Breast epithelium (tissue), 4 donors: ENCODE results near the gene CAV1. TPM values are rescaled to one million over a fixed set of nuclear protein-coding genes. Genes with fewer than 3 reads are reported as not detected.

Experiments used
- DNase-seq, 2 donors: peaks; one replicate each; pipeline ENCODE4 v3.0.0-alpha.2; 2019; ENCODE audit warnings: low spot score in 2 of 2
- H3K27ac ChIP-seq, 2 donors: fragments of 200-600 bp; sonication (generic) in 1 of 2; one replicate each; pipeline ENCODE4 v1.5.1; 2016 to 2019; ENCODE audit warnings: mild to moderate bottlenecking in 1 of 2
- H3K27me3 ChIP-seq, 2 donors: fragments of 200-600 bp; sonication (generic) in 1 of 2; one replicate each; pipeline versions ENCODE4 v1.5.1 to v1.6.0; 2017 to 2019; ENCODE audit warnings: control low read depth in 1 of 2, mild to moderate bottlenecking in 1 of 2
- H3K36me3 ChIP-seq: fragments of 200-600 bp; one replicate; pipeline ENCODE4 v1.5.1; 2019
- H3K4me1 ChIP-seq, 2 donors: fragments of 200-600 bp; sonication (generic); one replicate each; pipeline ENCODE4 v1.5.1; 2016 to 2019; ENCODE audit warnings: control low read depth in 1 of 2
- H3K4me3 ChIP-seq, 3 donors: fragments of 200-600 bp; sonication (generic); 1 replicate in 2 of 3; 2 replicates in 1 of 3; pipeline ENCODE4 v1.5.1; 2016 to 2019; ENCODE audit warnings: mild to moderate bottlenecking in 3 of 3, moderate library complexity in 2 of 3
- H3K9me3 ChIP-seq, 2 donors: fragments of 200-600 bp; sonication (generic) in 1 of 2; one replicate each; pipeline ENCODE4 v1.5.1; 2016 to 2019; ENCODE audit warnings: control low read depth in 1 of 2
- POLR2A ChIP-seq: fragments of 450-650 bp; IDR thresholded peaks from one replicate; pipeline ENCODE4 v1.6.1; 2016; ENCODE audit warnings: antibody characterized with exemption, mild to moderate bottlenecking, moderate library complexity
- POLR2AphosphoS5 ChIP-seq, 3 donors: sonication (generic); formaldehyde crosslinking; IDR thresholded peaks; one replicate each; pipeline ENCODE4 v1.6.1; 2017; ENCODE audit warnings: antibody characterized with exemption in 3 of 3
- intact Hi-C: fragments of 100-400 bp; cut with DNase I; formaldehyde crosslinking; loops from one replicate; pipeline ENCODE4 v1.15.1; 2023; ENCODE audit warnings: low total_unique reads
- total RNA-seq, 3 donors: library from RNA; depleted of rRNA; stranded (reverse); fragments of >200 nt; gene quantifications; one replicate each; pipeline ENCODE4 v1.1.0, GENCODE V29; 2016
- TF ChIP-seq, protein P1 (sequence below), 3 donors: fragments of 450-650 bp; IDR thresholded peaks; one replicate each; pipeline ENCODE4 v1.5.1; 2016 to 2017; ENCODE audit warnings: antibody characterized with exemption in 3 of 3, mild to moderate bottlenecking in 3 of 3, moderate library complexity in 3 of 3

CAV1 gene
- total RNA-seq, 3 donors from 2014 or later: 117 to 729 (median 154) TPM

DNA sequence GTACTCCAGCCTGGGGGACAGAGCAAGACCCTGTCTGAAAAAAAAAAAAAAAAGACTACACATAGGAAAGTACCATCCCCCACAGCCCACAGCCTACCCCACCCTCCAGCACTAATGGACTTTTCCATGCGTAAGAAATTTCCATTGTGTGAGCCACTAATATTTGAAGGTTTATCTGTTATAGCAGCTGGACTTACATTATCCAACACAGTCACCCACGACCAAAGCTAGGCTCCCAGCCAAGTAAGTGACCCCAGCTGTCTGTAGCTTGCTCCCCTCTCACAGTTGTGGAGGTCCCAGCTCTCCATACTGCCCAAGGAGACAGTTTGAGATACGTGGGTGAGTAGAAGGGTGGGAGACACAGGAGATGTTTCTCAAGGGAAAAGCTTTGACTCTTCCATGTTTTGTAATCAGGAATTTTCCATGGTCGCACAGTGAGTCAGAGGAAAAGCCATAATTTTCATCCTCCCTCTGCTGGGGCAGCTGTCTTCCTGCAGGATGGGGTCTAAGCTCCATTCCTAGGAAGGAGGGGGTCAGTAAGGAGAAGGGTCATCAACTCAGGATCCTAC, 57.4 kb downstream of the CAV1 start:
- Histone ChIP-seq H3K36me3 (no peaks in the 10 kb centered on the region), H3K4me3 (no peak overlapping the region), H3K27ac (peak overlapping the region in 1 of 2 donors; percentile 60), H3K9me3 (no peaks in the 10 kb centered on the region), H3K4me1 (no peaks in the 10 kb centered on the region), H3K27me3 (no peaks in the 10 kb centered on the region)
- no peak for DNase-seq
- TF ChIP-seq, protein P1, sequence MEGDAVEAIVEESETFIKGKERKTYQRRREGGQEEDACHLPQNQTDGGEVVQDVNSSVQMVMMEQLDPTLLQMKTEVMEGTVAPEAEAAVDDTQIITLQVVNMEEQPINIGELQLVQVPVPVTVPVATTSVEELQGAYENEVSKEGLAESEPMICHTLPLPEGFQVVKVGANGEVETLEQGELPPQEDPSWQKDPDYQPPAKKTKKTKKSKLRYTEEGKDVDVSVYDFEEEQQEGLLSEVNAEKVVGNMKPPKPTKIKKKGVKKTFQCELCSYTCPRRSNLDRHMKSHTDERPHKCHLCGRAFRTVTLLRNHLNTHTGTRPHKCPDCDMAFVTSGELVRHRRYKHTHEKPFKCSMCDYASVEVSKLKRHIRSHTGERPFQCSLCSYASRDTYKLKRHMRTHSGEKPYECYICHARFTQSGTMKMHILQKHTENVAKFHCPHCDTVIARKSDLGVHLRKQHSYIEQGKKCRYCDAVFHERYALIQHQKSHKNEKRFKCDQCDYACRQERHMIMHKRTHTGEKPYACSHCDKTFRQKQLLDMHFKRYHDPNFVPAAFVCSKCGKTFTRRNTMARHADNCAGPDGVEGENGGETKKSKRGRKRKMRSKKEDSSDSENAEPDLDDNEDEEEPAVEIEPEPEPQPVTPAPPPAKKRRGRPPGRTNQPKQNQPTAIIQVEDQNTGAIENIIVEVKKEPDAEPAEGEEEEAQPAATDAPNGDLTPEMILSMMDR (IDR thresholded peaks at IDR 0.05): no peak
- TF ChIP-seq POLR2A: no peak
- no peak for TF ChIP-seq POLR2AphosphoS5 (IDR thresholded peaks at IDR 0.05)
- intact Hi-C loops: loop anchor here (10.0 kb wide), 3 partner anchors 57 to 407 kb away; partner anchors contain the start of gene CAV1

DNA sequence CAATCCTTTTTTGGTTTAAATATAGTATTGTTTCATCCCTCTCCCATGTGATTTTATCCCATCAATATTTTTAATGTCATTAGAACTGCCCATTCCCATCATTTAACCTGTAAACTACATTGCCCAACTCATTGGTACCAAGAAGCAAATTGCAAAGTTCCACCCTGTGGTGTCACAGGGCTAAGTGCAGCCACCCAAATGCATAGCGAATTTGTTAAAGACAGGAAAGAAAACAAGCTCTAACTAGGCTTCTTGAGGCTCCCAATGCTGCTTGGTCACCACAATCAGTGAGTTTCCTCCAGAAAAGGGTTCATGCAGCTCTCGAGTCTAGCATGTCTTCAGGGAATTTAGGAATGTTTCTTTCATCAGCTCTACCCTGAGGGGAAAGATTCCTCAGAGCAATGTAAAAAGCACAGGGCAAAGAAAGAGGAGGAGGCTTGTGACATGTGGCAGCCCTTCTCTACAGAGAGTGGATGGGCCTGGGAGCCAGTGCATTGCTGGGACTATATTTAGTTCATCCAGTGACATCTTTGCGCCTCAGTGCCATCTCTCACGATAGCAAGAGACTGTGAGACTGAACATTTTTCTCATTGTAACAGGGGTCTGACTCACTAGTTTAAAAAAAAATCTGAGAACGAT, 58.1 kb downstream of the CAV1 start:
- Histone ChIP-seq H3K36me3 (no peaks in the 10 kb centered on the region), H3K27me3 (no peaks in the 10 kb centered on the region), H3K4me1 (no peaks in the 10 kb centered on the region), H3K4me3 (no peak overlapping the region), H3K9me3 (no peaks in the 10 kb centered on the region), H3K27ac (peak overlapping the region in 1 of 2 donors; percentile 60)
- DNase-seq: no peak
- TF ChIP-seq, protein P1 (IDR thresholded peaks at IDR 0.05): no peak
- no peak for TF ChIP-seq POLR2A
- peak in 1 of 3 donors; percentile 29 for TF ChIP-seq POLR2AphosphoS5 (IDR thresholded peaks at IDR 0.05)
- intact Hi-C loops: loop anchor here (10.0 kb wide), 3 partner anchors 58 to 408 kb away; partner anchors contain the start of gene CAV1

DNA sequence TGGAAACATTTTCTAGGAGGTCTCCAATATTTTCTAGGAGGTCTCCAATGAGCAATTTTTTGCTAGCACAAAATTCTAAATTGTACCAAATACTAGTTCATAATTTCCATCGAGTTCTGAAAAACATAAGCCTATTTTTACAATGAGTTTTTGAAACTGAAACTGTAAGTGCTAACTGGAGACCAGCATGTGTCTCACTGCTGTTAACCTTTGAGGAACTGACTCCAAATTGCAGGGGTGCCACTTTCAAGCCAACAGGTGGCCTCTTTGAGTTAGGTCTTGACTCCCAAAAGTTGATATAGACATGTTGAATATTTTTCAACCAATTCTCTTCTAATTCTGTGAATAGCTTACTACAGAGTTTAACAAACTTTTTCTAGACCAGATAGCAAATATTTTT, 58.8 kb downstream of the CAV1 start:
- Histone ChIP-seq H3K27ac (peak overlapping the region in 1 of 2 donors; percentile 35), H3K4me3 (peak overlapping the region in 1 of 3 donors; percentile 6), H3K36me3 (no peaks in the 10 kb centered on the region), H3K9me3 (no peaks in the 10 kb centered on the region), H3K27me3 (no peaks in the 10 kb centered on the region), H3K4me1 (peaks cover 0 to 3% of the 10 kb centered on the region in 2 donors)
- TF ChIP-seq POLR2AphosphoS5 (IDR thresholded peaks at IDR 0.05) (no peak), POLR2A (no peak)
- TF ChIP-seq, protein P1 (IDR thresholded peaks at IDR 0.05): no peak
- intact Hi-C loops: loop anchor here (10.0 kb wide), 3 partner anchors 59 to 409 kb away; partner anchors contain the start of gene CAV1
- no peak for DNase-seq

DNA sequence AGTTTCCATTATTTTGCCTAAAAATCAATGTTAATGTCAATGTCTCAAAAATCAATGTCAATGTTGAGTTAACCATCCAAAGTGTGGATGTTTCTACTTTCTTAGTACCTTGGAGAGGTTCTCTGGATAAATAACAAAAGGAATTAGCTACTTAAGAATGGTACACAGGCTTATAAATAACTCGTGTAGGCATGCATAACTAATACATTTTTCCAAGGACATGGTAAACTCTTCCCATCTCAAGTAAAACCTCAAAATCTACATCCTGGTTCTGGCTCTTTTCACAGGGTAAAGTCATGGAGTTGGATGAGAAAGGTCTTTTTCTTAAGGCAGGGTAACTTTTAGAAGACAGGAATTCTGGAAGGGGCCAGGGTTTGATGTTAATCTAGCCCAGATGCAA, 59.9 kb downstream of the CAV1 start:
- peaks cover 0 to 4% of the 10 kb centered on the region in 2 donors for H3K4me1 ChIP-seq
- H3K27me3 ChIP-seq: no peaks in the 10 kb centered on the region
- no peak overlapping the region for H3K27ac ChIP-seq
- no peak for DNase-seq
- intact Hi-C loops: loop anchor here (10.0 kb wide), 3 partner anchors 60 to 410 kb away; partner anchors contain the start of gene CAV1
- H3K4me3 ChIP-seq: no peak overlapping the region
- no peaks in the 10 kb centered on the region for H3K9me3 ChIP-seq
- no peaks in the 10 kb centered on the region for H3K36me3 ChIP-seq
- TF ChIP-seq, protein P1 (IDR thresholded peaks at IDR 0.05): no peak
- TF ChIP-seq POLR2A (no peak), POLR2AphosphoS5 (IDR thresholded peaks at IDR 0.05) (no peak)

DNA sequence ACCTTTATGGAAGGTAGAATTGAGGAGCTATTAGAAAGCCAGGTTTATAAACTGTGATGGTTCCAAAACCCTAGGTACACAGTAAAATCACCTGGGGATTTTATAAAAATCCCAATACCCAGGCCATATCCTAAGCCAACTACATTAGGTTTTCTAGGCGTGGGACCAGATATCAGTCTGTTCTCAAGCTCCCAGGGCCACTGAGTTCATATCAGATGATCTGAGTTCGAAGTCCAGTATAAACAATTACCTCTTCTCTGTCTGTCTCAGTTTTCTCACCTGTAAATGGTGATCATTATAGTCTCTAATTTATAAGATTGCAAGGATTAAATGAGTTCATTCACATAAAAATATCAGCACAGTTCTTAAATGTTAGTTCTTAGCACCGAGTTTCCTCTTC, 60.6 kb downstream of the CAV1 start:
- Histone ChIP-seq H3K36me3 (no peaks in the 10 kb centered on the region), H3K27me3 (no peaks in the 10 kb centered on the region), H3K4me3 (no peak overlapping the region), H3K4me1 (peaks cover 0 to 4% of the 10 kb centered on the region in 2 donors), H3K27ac (no peak overlapping the region), H3K9me3 (no peaks in the 10 kb centered on the region)
- intact Hi-C loops: loop anchor here (10.0 kb wide), 3 partner anchors 61 to 411 kb away; partner anchors contain the start of gene CAV1
- TF ChIP-seq, protein P1 (IDR thresholded peaks at IDR 0.05): no peak
- TF ChIP-seq POLR2AphosphoS5 (IDR thresholded peaks at IDR 0.05): no peak
- TF ChIP-seq POLR2A: no peak
- no peak for DNase-seq
